Esophagus squamous epithelium (tissue), 4 donors: ENCODE measurements around the gene TCP11L2.

Experiments
- CTCF ChIP-seq, 6 experiments: fragments of 450-650 bp in 4 of 6; fragments of 200-600 bp in 2 of 6; sonication (generic) in 2 of 6; IDR thresholded peaks; one replicate each; pipeline ENCODE4 v1.5.1; 2016 to 2019; ENCODE audit warnings: antibody characterized with exemption in 6 of 6, mild to moderate bottlenecking in 4 of 6, moderate library complexity in 4 of 6
- POLR2A ChIP-seq, 4 donors: fragments of 450-650 bp; IDR thresholded peaks; one replicate each; pipeline ENCODE4 v1.6.1; 2017; ENCODE audit warnings: antibody characterized with exemption in 4 of 4, mild to moderate bottlenecking in 4 of 4, moderate library complexity in 3 of 4

GRCh38 chr12:106386813-106387535, 84.4 kb downstream of the TCP11L2 start:
- TF ChIP-seq CTCF (IDR thresholded peaks at IDR 0.05): no peak
- TF ChIP-seq POLR2A (IDR thresholded peaks at IDR 0.05): no peak
